H1 (cell line): Measurements from ENCODE around the gene YRDC. TPM values are rescaled to one million over a fixed set of nuclear protein-coding genes. Genes with fewer than 3 reads are reported as not detected.

Experiments
- CTCF ChIA-PET: fragments of 300-600 bp; sonication (Branson Sonifier 250); formaldehyde crosslinking; loops from one replicate; lab custom pipeline; 2021; ENCODE audit not compliant: partially characterized antibody; lab: Charles Lee
- POLR2A ChIA-PET: fragments of 300-600 bp; sonication (Branson Sonifier 250); formaldehyde crosslinking; loops from one replicate; lab custom pipeline; 2021; ENCODE audit warnings: inconsistent platforms; ENCODE audit not compliant: partially characterized antibody; lab: Charles Lee
- DNase-seq, 2 experiments: peaks; one replicate each; pipeline versions ENCODE4 v3.0.0 to v3.0.0-alpha.2; 2010 to 2022; ENCODE audit warnings: low spot score in 2 of 2, low read depth in 1 of 2, mixed read lengths in 1 of 2
- FAIRE-seq: peaks from 2 replicates; lab custom pipeline; 2011; peaks lifted over from hg19 to GRCh38; lab: Jason Lieb, UNC
- H2AFZ ChIP-seq: 2 replicates; pipeline ENCODE4 v1.8.1; 2012; ENCODE audit warnings: low read length, inconsistent platforms
- H2AK5ac ChIP-seq: 2 replicates; pipeline ENCODE4 v1.6.1; 2013; ENCODE audit warnings: low read depth, low read length
- H2BK120ac ChIP-seq: replicated peaks from 2 replicates; pipeline ENCODE3; 2013; ENCODE audit warnings: low read depth, low read length, inconsistent platforms
- H2BK12ac ChIP-seq: 2 replicates; pipeline ENCODE4 v1.6.1; 2013; ENCODE audit warnings: low read depth, low read length
- H2BK15ac ChIP-seq: 2 replicates; pipeline ENCODE4 v1.6.1; 2013; ENCODE audit warnings: low read length
- H2BK20ac ChIP-seq: 2 replicates; pipeline ENCODE4 v1.6.1; 2013; ENCODE audit warnings: low read length
- H2BK5ac ChIP-seq: 2 replicates; pipeline ENCODE4 v1.6.1; 2013; ENCODE audit warnings: low read depth, low read length
- H3K14ac ChIP-seq: 2 replicates; pipeline ENCODE4 v1.6.1; 2013; ENCODE audit warnings: inconsistent platforms; ENCODE audit not compliant: insufficient read length
- H3K18ac ChIP-seq: 2 replicates; pipeline ENCODE4 v1.6.1; 2013; ENCODE audit warnings: low read length; ENCODE audit errors: extremely low read depth
- H3K23ac ChIP-seq: 2 replicates; pipeline ENCODE4 v1.6.1; 2013; ENCODE audit warnings: inconsistent platforms; ENCODE audit not compliant: insufficient read length
- H3K23me2 ChIP-seq: 2 replicates; pipeline ENCODE4 v1.6.1; 2013; ENCODE audit warnings: low read depth, low read length
- H3K27ac ChIP-seq: 2 replicates; pipeline ENCODE4 v1.6.1; 2011; ENCODE audit warnings: low read depth, low read length, inconsistent platforms
- H3K27me3 ChIP-seq, 4 experiments: replicated peaks in 1 of 4; 1 replicate in 1 of 4; 2 replicates in 3 of 4; pipeline versions ENCODE4 v1.6.1 to v1.8.1; 2011 to 2013; ENCODE audit warnings: low read length in 3 of 4, mild to moderate bottlenecking in 3 of 4, inconsistent platforms in 2 of 4, mixed read lengths in 2 of 4, moderate library complexity in 1 of 4; ENCODE audit not compliant: control insufficient read depth in 3 of 4, insufficient read depth in 3 of 4; ENCODE audit errors: extremely low read depth in 1 of 4
- H3K36me3 ChIP-seq, 4 experiments: 2 replicates each; pipeline versions ENCODE4 v1.6.1 to v1.8.1; 2011 to 2013; ENCODE audit warnings: mild to moderate bottlenecking in 4 of 4, low read length in 3 of 4, moderate library complexity in 2 of 4, control low read depth in 1 of 4, inconsistent platforms in 1 of 4; ENCODE audit not compliant: insufficient read depth in 4 of 4, control insufficient read depth in 2 of 4
- H3K4ac ChIP-seq: replicated peaks from 2 replicates; pipeline ENCODE3; 2013; ENCODE audit warnings: low read length, low read depth, mixed read lengths, inconsistent platforms; ENCODE audit not compliant: insufficient read length
- H3K4me1 ChIP-seq, 4 experiments: replicated peaks in 1 of 4; 1 replicate in 1 of 4; 2 replicates in 3 of 4; pipeline versions ENCODE4 v1.6.1 to v1.8.1; 2011 to 2013; ENCODE audit warnings: low read length in 3 of 4, inconsistent platforms in 2 of 4, mixed read lengths in 1 of 4; ENCODE audit not compliant: insufficient read depth in 4 of 4, control insufficient read depth in 3 of 4
- H3K4me2 ChIP-seq, 2 experiments: 2 replicates each; pipeline versions ENCODE4 v1.6.1 to v1.8.1; 2011 to 2013; ENCODE audit warnings: low read depth in 2 of 2, low read length in 2 of 2, control low read depth in 1 of 2, inconsistent platforms in 1 of 2, mild to moderate bottlenecking in 1 of 2; ENCODE audit not compliant: insufficient read depth in 1 of 2
- H3K4me3 ChIP-seq, 4 experiments: fragments of 200-600, 300-600 bp in 1 of 4; sonication (generic), shearing (Covaris generic), sonication (Bioruptor Twin) in 1 of 4; 2 replicates each; pipeline versions ENCODE4 v1.5.1 to v1.8.1; 2011 to 2016; ENCODE audit warnings: low read length in 4 of 4, low read depth in 3 of 4, control low read depth in 2 of 4, inconsistent platforms in 2 of 4, mild to moderate bottlenecking in 2 of 4, mixed read lengths in 1 of 4, moderate library complexity in 1 of 4; ENCODE audit not compliant: insufficient read depth in 2 of 4; ENCODE audit errors: extremely low read depth in 1 of 4
- H3K56ac ChIP-seq: replicated peaks from 2 replicates; pipeline ENCODE3; 2013; ENCODE audit warnings: low read depth, mild to moderate bottlenecking, mixed read lengths, low read length, inconsistent platforms; ENCODE audit not compliant: insufficient read length
- H3K79me1 ChIP-seq: 2 replicates; pipeline ENCODE4 v1.6.1; 2013; ENCODE audit warnings: low read depth, low read length, control low read depth
- H3K79me2 ChIP-seq, 2 experiments: 2 replicates each; pipeline versions ENCODE4 v1.6.1 to v1.8.1; 2012 to 2013; ENCODE audit warnings: low read length in 2 of 2, mild to moderate bottlenecking in 2 of 2, inconsistent platforms in 1 of 2; ENCODE audit not compliant: insufficient read depth in 2 of 2, control insufficient read depth in 1 of 2
- H3K9ac ChIP-seq, 4 experiments: replicated peaks in 1 of 4; 1 replicate in 1 of 4; 2 replicates in 3 of 4; pipeline versions ENCODE4 v1.6.1 to v1.8.1; 2011 to 2013; ENCODE audit warnings: low read depth in 3 of 4, low read length in 3 of 4, control low read depth in 2 of 4, mild to moderate bottlenecking in 2 of 4, moderate library complexity in 2 of 4, inconsistent platforms in 1 of 4; ENCODE audit errors: extremely low read depth in 1 of 4
- H3K9me3 ChIP-seq, 2 experiments: 2 replicates each; pipeline versions ENCODE4 v1.6.1 to v1.8.1; 2012 to 2013; ENCODE audit warnings: mild to moderate bottlenecking in 2 of 2, moderate library complexity in 2 of 2, control low read depth in 1 of 2, inconsistent platforms in 1 of 2, low read depth in 1 of 2, low read length in 1 of 2, mixed read lengths in 1 of 2; ENCODE audit not compliant: insufficient read depth in 2 of 2
- H4K20me1 ChIP-seq, 2 experiments: replicated peaks in 1 of 2; 2 replicates each; pipeline versions ENCODE3 to v1.8.1; 2011 to 2013; ENCODE audit warnings: inconsistent platforms in 2 of 2, low read length in 2 of 2, mild to moderate bottlenecking in 1 of 2; ENCODE audit not compliant: insufficient read depth in 2 of 2, control insufficient read depth in 1 of 2
- H4K5ac ChIP-seq: 2 replicates; pipeline ENCODE4 v1.6.1; 2013; ENCODE audit warnings: low read length, low read depth, mixed read lengths, inconsistent platforms; ENCODE audit not compliant: insufficient read length
- H4K8ac ChIP-seq: 2 replicates; pipeline ENCODE4 v1.8.0; 2013; ENCODE audit warnings: mild to moderate bottlenecking, moderate library complexity, low read length, inconsistent platforms; ENCODE audit not compliant: insufficient read depth; ENCODE audit errors: extremely low read depth
- H4K91ac ChIP-seq: replicated peaks from 2 replicates; pipeline ENCODE3; 2013; ENCODE audit warnings: low read length, mixed read lengths, inconsistent platforms; ENCODE audit not compliant: insufficient read length
- EZH2 ChIP-seq: fragments of 200-600 bp; sonication (generic); IDR thresholded peaks from 2 replicates; pipeline ENCODE4 v1.7.1; 2012; ENCODE audit warnings: low read depth, mild to moderate bottlenecking, moderate library complexity, low read length, inconsistent platforms; ENCODE audit not compliant: severe bottlenecking
- RAD21 ChIP-seq, 2 experiments: IDR thresholded peaks in 1 of 2; conservative IDR thresholded peaks in 1 of 2; 2 replicates each; pipeline ENCODE4 v1.6.1; 2011; ENCODE audit warnings: low read depth in 2 of 2, low read length in 2 of 2, improper control_type of control experiment in 1 of 2, inconsistent platforms in 1 of 2, mild to moderate bottlenecking in 1 of 2, moderate library complexity in 1 of 2
- SIX5 ChIP-seq: IDR thresholded peaks from 2 replicates; pipeline ENCODE4 v1.6.1; 2011; ENCODE audit warnings: mild to moderate bottlenecking, low read depth, low read length
- SP1 ChIP-seq: IDR thresholded peaks from 2 replicates; pipeline ENCODE4 v1.6.1; 2011; ENCODE audit warnings: low read depth, low read length
- TBP ChIP-seq: IDR thresholded peaks from 2 replicates; pipeline ENCODE4 v1.6.1; 2011; ENCODE audit warnings: low read depth, low read length, improper control_type of control experiment
- YY1 ChIP-seq: IDR thresholded peaks from 2 replicates; pipeline ENCODE4 v1.6.1; 2011; ENCODE audit warnings: low read depth, mild to moderate bottlenecking, low read length
- ZNF274 ChIP-seq: IDR thresholded peaks from 2 replicates; pipeline ENCODE4 v1.7.0; 2012; ENCODE audit warnings: low read length, borderline replicate concordance; ENCODE audit errors: extremely low read depth
- whole genome bisulfite sequencing, 2 experiments: shearing (Covaris generic) in 1 of 2; methylation state at CpG; one replicate each; pipeline versions ENCODE4 v1.1.6 to v1.1.7; 2013 to 2015; ENCODE audit warnings: low lambda C conversion rate in 2 of 2, mixed read lengths in 2 of 2, inconsistent platforms in 1 of 2, low coverage in 1 of 2, missing lambda C conversion rate in 1 of 2; ENCODE audit not compliant: insufficient replicate concordance in 2 of 2, insufficient coverage in 1 of 2, insufficient read length in 1 of 2; ENCODE audit errors: extremely low coverage in 1 of 2, missing lambda C conversion rate in 1 of 2; 5-methylcytosine and 5-hydroxymethylcytosine counted together
- polyA plus RNA-seq, 7 experiments: library from polyadenylated mRNA; depleted of rRNA in 3 of 7; stranded (reverse) in 5 of 7; unstranded in 2 of 7; fragments of >200 nt in 5 of 7; fragments of 200-250 nt in 2 of 7; gene quantifications; 1 replicate in 5 of 7; 2 replicates in 1 of 7; 4 replicates in 1 of 7; pipeline versions ENCODE4 v1.2.1 to v1.2.3, GENCODE V29; 2011 to 2013; ENCODE audit warnings: missing spikeins in 2 of 7, mixed read lengths in 2 of 7
- total RNA-seq: library from RNA; stranded (reverse); fragmentation: NEBNext Ultra II Directional; extraction: Animal tissue kit (Norgen Biotek cat#: 25700); gene quantifications from 2 replicates; pipeline ENCODE4 v1.2.1, GENCODE V29; 2021
- TF ChIP-seq, protein P1 (sequence below): IDR thresholded peaks from 2 replicates; pipeline ENCODE4 v1.6.1; 2011; ENCODE audit warnings: low read depth, mild to moderate bottlenecking, low read length; ENCODE audit not compliant: insufficient read depth
- TF ChIP-seq, protein P2 (sequence below), 3 experiments: IDR thresholded peaks; 1 replicate in 2 of 3; 2 replicates in 1 of 3; pipeline versions ENCODE4 v1.5.1 to v1.6.1; 2011; ENCODE audit warnings: low read length in 3 of 3, mild to moderate bottlenecking in 3 of 3, inconsistent platforms in 2 of 3, low read depth in 1 of 3, moderate library complexity in 1 of 3; ENCODE audit not compliant: insufficient read depth in 1 of 3; ENCODE audit errors: control extremely low read depth in 1 of 3

Gene YRDC
- total and polyA plus RNA-seq, 2 of the 8 experiments (the other 6 are each of a cell fraction or from before 2014, with no cell fraction given), result 21.1 to 21.6 TPM

DNA sequence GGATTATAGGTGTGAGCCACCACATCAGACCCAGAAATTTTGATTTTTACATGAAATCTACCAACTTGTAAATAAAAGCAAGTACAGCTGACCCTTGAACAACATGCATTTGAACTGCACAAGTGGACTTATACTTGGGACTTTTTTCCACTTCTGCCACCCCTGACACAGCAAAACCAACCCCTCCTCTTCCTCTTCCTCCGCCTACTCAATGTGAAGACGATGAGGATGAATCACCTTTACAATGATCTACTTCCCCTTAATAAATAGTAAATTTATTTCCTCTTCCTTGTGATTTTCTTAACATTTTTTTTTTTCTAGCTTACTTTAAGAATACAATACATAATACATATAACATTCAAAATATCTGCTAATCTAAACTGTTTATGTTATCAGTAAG, 17.5 kb upstream of the YRDC start:
- H3K27me3 ChIP-seq, result no peaks in the 10 kb centered on the region
- H3K23ac ChIP-seq, result no peak overlapping the region
- ChIA-PET CTCF (interaction anchor here (0.6 to 1.8 kb wide), 3 partner anchors 27 to 56 kb away, joined by 3 to 5 read pairs (median 3); partner anchors contain the start of gene MTF1), POLR2A (no interaction called here)
- FAIRE-seq, result no peak
- no peaks in the 10 kb centered on the region for H3K9me3 ChIP-seq
- no peak overlapping the region for H4K91ac ChIP-seq
- no peak overlapping the region for H2BK15ac ChIP-seq
- H2BK5ac ChIP-seq, result no peak overlapping the region
- H3K79me1 ChIP-seq, result no peaks in the 10 kb centered on the region
- no peak overlapping the region for H4K5ac ChIP-seq
- H3K4ac ChIP-seq, result no peak overlapping the region
- no peaks in the 10 kb centered on the region for H3K4me1 ChIP-seq
- WGBS, 2 experiments, result 100% methylated on average over 2 of the region's 2 CpGs; no CpG with 5 or more reads in 1 of the 2 experiments
- H3K18ac ChIP-seq, result no peak overlapping the region
- H3K27ac ChIP-seq, result no peak overlapping the region
- H3K4me3 ChIP-seq, result no peak overlapping the region
- no peak overlapping the region for H4K8ac ChIP-seq
- no peaks in the 10 kb centered on the region for H3K79me2 ChIP-seq
- no peak overlapping the region for H2BK12ac ChIP-seq
- no peak overlapping the region for H3K4me2 ChIP-seq
- no peak overlapping the region for H2BK120ac ChIP-seq
- H2BK20ac ChIP-seq, result no peak overlapping the region
- no peak overlapping the region for H2AK5ac ChIP-seq
- no peak overlapping the region for H3K56ac ChIP-seq
- no peak for DNase-seq
- no peak overlapping the region for H3K9ac ChIP-seq
- no peaks in the 10 kb centered on the region for H4K20me1 ChIP-seq
- peaks cover 7 to 28% (median 21%) of the 10 kb centered on the region in 4 experiments for H3K36me3 ChIP-seq
- no peak overlapping the region for H3K14ac ChIP-seq
- no peaks in the 10 kb centered on the region for H3K23me2 ChIP-seq
- H2AFZ ChIP-seq, result no peak overlapping the region
- TF ChIP-seq SP1 (no peak), SIX5 (no peak), RAD21 (IDR thresholded peaks at IDR 0.05 in 1 of 2, conservative IDR thresholded peaks at IDR 0.05 in 1 of 2; ENCODE audit: low read depth in 2 of 2, low read length in 2 of 2) (no peak), ZNF274 (no peak), TBP (no peak), EZH2 (no peak), YY1 (no peak)
- TF ChIP-seq, protein P1, sequence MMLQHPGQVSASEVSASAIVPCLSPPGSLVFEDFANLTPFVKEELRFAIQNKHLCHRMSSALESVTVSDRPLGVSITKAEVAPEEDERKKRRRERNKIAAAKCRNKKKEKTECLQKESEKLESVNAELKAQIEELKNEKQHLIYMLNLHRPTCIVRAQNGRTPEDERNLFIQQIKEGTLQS, result no peak
- TF ChIP-seq, protein P2, sequence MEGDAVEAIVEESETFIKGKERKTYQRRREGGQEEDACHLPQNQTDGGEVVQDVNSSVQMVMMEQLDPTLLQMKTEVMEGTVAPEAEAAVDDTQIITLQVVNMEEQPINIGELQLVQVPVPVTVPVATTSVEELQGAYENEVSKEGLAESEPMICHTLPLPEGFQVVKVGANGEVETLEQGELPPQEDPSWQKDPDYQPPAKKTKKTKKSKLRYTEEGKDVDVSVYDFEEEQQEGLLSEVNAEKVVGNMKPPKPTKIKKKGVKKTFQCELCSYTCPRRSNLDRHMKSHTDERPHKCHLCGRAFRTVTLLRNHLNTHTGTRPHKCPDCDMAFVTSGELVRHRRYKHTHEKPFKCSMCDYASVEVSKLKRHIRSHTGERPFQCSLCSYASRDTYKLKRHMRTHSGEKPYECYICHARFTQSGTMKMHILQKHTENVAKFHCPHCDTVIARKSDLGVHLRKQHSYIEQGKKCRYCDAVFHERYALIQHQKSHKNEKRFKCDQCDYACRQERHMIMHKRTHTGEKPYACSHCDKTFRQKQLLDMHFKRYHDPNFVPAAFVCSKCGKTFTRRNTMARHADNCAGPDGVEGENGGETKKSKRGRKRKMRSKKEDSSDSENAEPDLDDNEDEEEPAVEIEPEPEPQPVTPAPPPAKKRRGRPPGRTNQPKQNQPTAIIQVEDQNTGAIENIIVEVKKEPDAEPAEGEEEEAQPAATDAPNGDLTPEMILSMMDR (IDR thresholded peaks at IDR 0.05; ENCODE audit: control extremely low read depth in 1 of 3, insufficient read depth in 1 of 3, low read depth in 1 of 3, low read length in 3 of 3), result no peak
